ENCODE results near the gene NOP9. TPM values are rescaled to one million over a fixed set of nuclear protein-coding genes. Genes with fewer than 3 reads are reported as not detected.

Gene NOP9
- total and polyA plus RNA-seq, 4 experiments from 2014 or later, result 0.83 to 28.1 (median 12.3) TPM

DNA sequence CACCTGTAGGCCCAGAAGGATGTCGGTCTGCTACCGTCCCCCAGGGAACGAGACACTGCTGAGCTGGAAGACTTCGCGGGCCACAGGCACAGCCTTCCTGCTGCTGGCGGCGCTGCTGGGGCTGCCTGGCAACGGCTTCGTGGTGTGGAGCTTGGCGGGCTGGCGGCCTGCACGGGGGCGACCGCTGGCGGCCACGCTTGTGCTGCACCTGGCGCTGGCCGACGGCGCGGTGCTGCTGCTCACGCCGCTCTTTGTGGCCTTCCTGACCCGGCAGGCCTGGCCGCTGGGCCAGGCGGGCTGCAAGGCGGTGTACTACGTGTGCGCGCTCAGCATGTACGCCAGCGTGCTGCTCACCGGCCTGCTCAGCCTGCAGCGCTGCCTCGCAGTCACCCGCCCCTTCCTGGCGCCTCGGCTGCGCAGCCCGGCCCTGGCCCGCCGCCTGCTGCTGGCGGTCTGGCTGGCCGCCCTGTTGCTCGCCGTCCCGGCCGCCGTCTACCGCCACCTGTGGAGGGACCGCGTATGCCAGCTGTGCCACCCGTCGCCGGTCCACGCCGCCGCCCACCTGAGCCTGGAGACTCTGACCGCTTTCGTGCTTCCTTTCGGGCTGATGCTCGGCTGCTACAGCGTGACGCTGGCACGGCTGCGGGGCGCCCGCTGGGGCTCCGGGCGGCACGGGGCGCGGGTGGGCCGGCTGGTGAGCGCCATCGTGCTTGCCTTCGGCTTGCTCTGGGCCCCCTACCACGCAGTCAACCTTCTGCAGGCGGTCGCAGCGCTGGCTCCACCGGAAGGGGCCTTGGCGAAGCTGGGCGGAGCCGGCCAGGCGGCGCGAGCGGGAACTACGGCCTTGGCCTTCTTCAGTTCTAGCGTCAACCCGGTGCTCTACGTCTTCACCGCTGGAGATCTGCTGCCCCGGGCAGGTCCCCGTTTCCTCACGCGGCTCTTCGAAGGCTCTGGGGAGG, 11.3 kb downstream of the NOP9 start, which contains the start of gene LTB4R:
TSS of gene LTB4R (plus strand) at position 857 of the 959 bp plus-strand sequence. CDS start 4,150 bp downstream, outside the sequence.
- intact Hi-C loops (cut with micrococcal nuclease), result loop anchor here (1.0 to 5.0 kb wide), 4 partner anchors 12 to 121 kb away; partner anchors contain the start of genes DHRS1, NOP9 and TINF2
- peaks cover 58 to 89% (median 72%) of the 10 kb centered on the region in 4 donors for H3K4me1 Mint-ChIP-seq
- H3K4me3 ChIP-seq (ENCODE audit: low read length in 2 of 2), result peak within 1 kb of the TSS; percentile 55 to 58
- peak within 1 kb of the TSS; percentile 72 for H3K27ac ChIP-seq (ENCODE audit: low read depth, low read length)
- ChIA-PET CTCF (ENCODE audit: partially characterized antibody) (interaction anchor here (0.7 to 18.5 kb wide), 12 partner anchors 12 to 230 kb away, joined by 3 to 556 read pairs (median 28); partner anchors contain the start of genes ADCY4, DHRS1, MDP1 and NOP9), POLR2A (ENCODE audit: partially characterized antibody) (interaction anchor here (0.6 to 8.5 kb wide), 31 partner anchors 11 to 302 kb away, joined by 3 to 108 read pairs (median 6); partner anchors contain the start of genes CBLN3, CHMP4A, DCAF11 and DHRS1)
- DNase-seq, result peak; percentile 73 to 79 (median 77)
- peaks cover 0 to 1% (median 0%) of the 10 kb centered on the region in 8 donors for H3K9me3 Mint-ChIP-seq
- H3K4me3 Mint-ChIP-seq, result peak within 1 kb of the TSS; percentile 83 to 94 (median 88)
- no peaks in the 10 kb centered on the region for H3K9me3 ChIP-seq (ENCODE audit: control insufficient read depth in 1 of 2, low read length in 2 of 2)
- no peaks in the 10 kb centered on the region for H3K27me3 Mint-ChIP-seq
- H3K27ac Mint-ChIP-seq, result peak within 1 kb of the TSS; percentile 90 to 97 (median 95)
- peaks cover 19% of the 10 kb centered on the region for H3K36me3 ChIP-seq (ENCODE audit: insufficient read depth, low read length)
- peaks cover 71% of the 10 kb centered on the region for H3K4me1 ChIP-seq (ENCODE audit: insufficient read depth, low read length)
- H3K36me3 Mint-ChIP-seq, result peaks cover 17 to 22% of the 10 kb centered on the region in 2 donors
- H3K27me3 ChIP-seq (ENCODE audit: insufficient read depth, low read length), result no peaks in the 10 kb centered on the region

DNA sequence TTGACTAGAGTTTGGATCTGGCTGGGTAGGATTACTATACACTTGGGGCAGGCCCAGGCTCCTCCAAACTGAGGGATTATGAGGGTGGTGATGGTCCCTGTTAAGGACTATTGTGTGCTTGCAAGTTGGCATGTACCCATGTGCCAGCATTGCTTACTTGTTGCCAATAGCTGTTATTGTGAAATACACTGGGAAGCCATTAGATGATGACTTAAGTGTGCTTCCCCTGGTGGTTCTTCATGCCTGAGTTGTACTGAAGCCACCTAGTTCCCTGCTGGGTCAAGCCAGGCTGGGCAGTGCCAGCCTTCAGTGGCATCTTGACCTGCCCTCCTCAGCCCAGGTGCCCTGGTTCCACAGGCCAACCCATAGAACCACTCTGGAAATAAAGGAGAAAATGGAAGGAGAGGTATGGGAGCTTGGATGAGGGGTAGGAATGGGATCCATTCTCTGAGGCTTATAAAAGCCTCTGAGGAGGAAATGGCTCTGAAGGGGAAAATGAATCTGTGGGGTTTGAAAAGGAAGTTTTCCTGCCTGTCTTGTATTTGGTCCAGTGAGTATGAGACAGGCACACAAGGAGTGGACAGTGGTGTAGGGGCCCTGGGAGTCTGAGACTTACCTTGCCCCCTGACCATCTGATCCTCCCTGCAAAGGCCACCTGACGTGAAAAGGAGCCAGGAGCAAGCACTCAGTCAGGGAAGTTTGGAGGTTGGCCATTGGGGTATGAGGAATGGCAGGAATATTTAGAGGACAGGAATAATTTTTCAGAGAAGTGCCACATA, 12.4 kb downstream of the NOP9 start:
- intact Hi-C loops (cut with micrococcal nuclease), result loop anchor here (1.0 to 5.0 kb wide), 3 partner anchors 20 to 120 kb away; partner anchors contain the start of gene TINF2
- peaks cover 71% of the 10 kb centered on the region for H3K4me1 ChIP-seq (ENCODE audit: insufficient read depth, low read length)

DNA sequence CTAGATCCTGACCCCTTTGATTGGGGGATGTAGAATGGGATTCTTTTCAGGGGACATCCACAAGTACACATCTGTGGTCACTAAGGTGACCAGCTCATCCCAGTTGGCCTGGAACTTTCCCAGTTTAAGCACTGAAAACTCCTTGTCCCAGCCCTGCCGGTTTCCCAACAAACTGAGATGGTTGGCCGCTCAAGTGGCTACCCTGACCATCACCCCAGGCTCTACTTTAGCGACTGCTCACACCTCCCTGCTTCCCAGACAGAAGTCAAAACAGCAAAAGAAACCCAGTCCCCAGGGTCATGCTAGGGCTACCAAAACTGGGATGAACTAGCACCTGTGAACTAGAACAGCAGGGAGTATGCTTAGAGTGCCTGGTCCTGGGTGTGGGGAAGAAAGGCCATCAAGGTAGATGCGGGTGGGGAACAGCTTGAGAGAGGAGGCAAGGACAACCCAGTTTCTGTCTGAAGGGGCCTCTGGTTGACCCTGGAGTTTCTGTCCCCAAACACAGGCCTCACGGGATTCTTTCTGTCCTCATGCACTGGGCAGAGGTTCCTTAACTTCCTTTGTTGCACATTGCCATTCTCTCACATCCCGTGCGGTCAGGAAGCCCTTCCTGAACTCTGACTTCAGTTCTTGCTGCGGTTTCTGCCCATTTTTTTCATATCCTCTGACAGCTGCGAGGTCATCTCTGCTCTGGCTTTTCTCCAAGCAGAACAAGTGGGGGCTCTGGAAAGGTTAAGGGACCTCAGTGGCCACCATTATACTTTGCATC, 13.3 kb downstream of the NOP9 start:
- Mint-ChIP-seq H3K27ac (peak overlapping the region; percentile 90 to 97 (median 94)), H3K4me1 (peaks cover 60 to 82% (median 69%) of the 10 kb centered on the region in 4 donors), H3K9me3 (peaks cover 0 to 1% (median 0%) of the 10 kb centered on the region in 8 donors), H3K4me3 (peak overlapping the region; percentile 45 to 94 (median 88)), H3K36me3 (peaks cover 3 to 9% of the 10 kb centered on the region in 2 donors), H3K27me3 (no peaks in the 10 kb centered on the region)
- H3K4me1 ChIP-seq (ENCODE audit: insufficient read depth, low read length), result peaks cover 68% of the 10 kb centered on the region
- peak; percentile 53 to 73 (median 56) for DNase-seq
- no peaks in the 10 kb centered on the region for H3K27me3 ChIP-seq (ENCODE audit: insufficient read depth, low read length)
- intact Hi-C loops (cut with micrococcal nuclease), result loop anchor here (5.0 kb wide), 1 partner anchor 119 kb away; no protein-coding TSS in a partner anchor
- H3K27ac ChIP-seq (ENCODE audit: low read depth, low read length), result peak overlapping the region; percentile 72
- H3K9me3 ChIP-seq (ENCODE audit: control insufficient read depth in 1 of 2, low read length in 2 of 2), result no peaks in the 10 kb centered on the region
- CTCF ChIA-PET (ENCODE audit: partially characterized antibody), result interaction anchor here (0.9 to 18.5 kb wide), 8 partner anchors 14 to 129 kb away, joined by 3 to 556 read pairs (median 15); partner anchors contain the start of genes ADCY4, DHRS1, NOP9 and RABGGTA
- H3K4me3 ChIP-seq (ENCODE audit: low read length in 2 of 2), result peak overlapping the region; percentile 20 to 58
- H3K36me3 ChIP-seq (ENCODE audit: insufficient read depth, low read length), result no peaks in the 10 kb centered on the region
- POLR2A ChIA-PET (ENCODE audit: partially characterized antibody), result interaction anchor here (0.6 to 8.5 kb wide), 19 partner anchors 8 to 198 kb away, joined by 3 to 108 read pairs (median 5); partner anchors contain the start of genes CBLN3, DCAF11, DHRS1 and IRF9

More for the DNA sequence above, 12.4 kb downstream of the NOP9 start:
- Histone ChIP-seq H3K27me3 (ENCODE audit: insufficient read depth, low read length) (no peaks in the 10 kb centered on the region), H3K9me3 (ENCODE audit: control insufficient read depth in 1 of 2, low read length in 2 of 2) (no peaks in the 10 kb centered on the region), H3K27ac (ENCODE audit: low read depth, low read length) (peak overlapping the region; percentile 72), H3K36me3 (ENCODE audit: insufficient read depth, low read length) (peaks cover 8% of the 10 kb centered on the region), H3K4me3 (ENCODE audit: low read length in 2 of 2) (peak overlapping the region; percentile 55 to 58)
- peaks cover 0 to 1% (median 0%) of the 10 kb centered on the region in 8 donors for H3K9me3 Mint-ChIP-seq
- ChIA-PET CTCF (ENCODE audit: partially characterized antibody) (interaction anchor here (0.9 to 18.5 kb wide), 7 partner anchors 13 to 120 kb away, joined by 3 to 556 read pairs (median 24); partner anchors contain the start of genes ADCY4, DHRS1, NOP9 and RIPK3), POLR2A (ENCODE audit: partially characterized antibody) (interaction anchor here (0.8 to 8.5 kb wide), 19 partner anchors 9 to 303 kb away, joined by 3 to 108 read pairs (median 11); partner anchors contain the start of genes CBLN3, CHMP4A, DCAF11 and DHRS1)
- H3K4me3 Mint-ChIP-seq, result peak overlapping the region; percentile 83 to 94 (median 88)
- H3K4me1 Mint-ChIP-seq, result peaks cover 58 to 85% (median 73%) of the 10 kb centered on the region in 4 donors
- peak in 2 of 5 donors; percentile 27 to 51 for DNase-seq
- H3K27ac Mint-ChIP-seq, result peak overlapping the region; percentile 90 to 97 (median 95)
- peaks cover 6 to 11% of the 10 kb centered on the region in 2 donors for H3K36me3 Mint-ChIP-seq
- H3K27me3 Mint-ChIP-seq, result no peaks in the 10 kb centered on the region

DNA sequence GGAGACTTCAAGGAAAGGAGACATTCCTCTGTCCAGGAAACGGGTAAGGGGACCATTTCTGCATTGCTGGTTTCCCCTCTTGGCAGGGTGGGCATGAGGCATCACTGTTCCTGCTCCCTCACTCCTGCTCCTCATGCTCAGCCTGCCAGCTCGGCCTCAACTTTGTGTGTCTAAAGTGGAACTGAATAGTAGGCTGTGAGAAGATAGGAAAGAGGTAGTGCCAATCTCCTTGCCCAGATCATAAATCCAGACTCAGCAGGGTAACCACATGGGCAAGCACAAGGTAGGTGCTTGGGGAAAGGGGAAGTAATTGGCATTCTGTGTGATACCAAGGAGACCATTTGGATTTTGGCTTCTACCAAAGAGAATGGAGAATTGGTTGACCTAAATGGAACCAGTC, 14.3 kb downstream of the NOP9 start:
- H3K27ac ChIP-seq (ENCODE audit: low read depth, low read length), result peak overlapping the region; percentile 72
- no peaks in the 10 kb centered on the region for H3K27me3 ChIP-seq (ENCODE audit: insufficient read depth, low read length)
- Mint-ChIP-seq H3K27me3 (no peaks in the 10 kb centered on the region), H3K4me3 (peak overlapping the region in 7 of 8 donors; percentile 71 to 94 (median 87)), H3K9me3 (peaks cover 0 to 1% (median 0%) of the 10 kb centered on the region in 8 donors), H3K4me1 (peaks cover 54 to 73% (median 62%) of the 10 kb centered on the region in 4 donors), H3K36me3 (peaks cover 0 to 5% of the 10 kb centered on the region in 2 donors), H3K27ac (peak overlapping the region; percentile 85 to 97 (median 90))
- CTCF ChIA-PET (ENCODE audit: partially characterized antibody), result interaction anchor here (0.9 to 18.5 kb wide), 6 partner anchors 15 to 128 kb away, joined by 3 to 556 read pairs (median 79); partner anchors contain the start of genes ADCY4, DHRS1, NOP9 and RIPK3
- no peak for DNase-seq
- H3K4me1 ChIP-seq (ENCODE audit: insufficient read depth, low read length), result peaks cover 59% of the 10 kb centered on the region
- peak overlapping the region in 1 of 2 donors; percentile 38 for H3K4me3 ChIP-seq (ENCODE audit: low read length in 2 of 2)
- intact Hi-C loops (cut with micrococcal nuclease), result loop anchor here (5.0 kb wide), 1 partner anchor 118 kb away; no protein-coding TSS in a partner anchor
- H3K36me3 ChIP-seq (ENCODE audit: insufficient read depth, low read length), result no peaks in the 10 kb centered on the region
- POLR2A ChIA-PET (ENCODE audit: partially characterized antibody), result interaction anchor here (0.8 to 8.5 kb wide), 11 partner anchors 11 to 152 kb away, joined by 3 to 108 read pairs (median 8); partner anchors contain the start of genes CBLN3, DHRS1, IRF9 and KHNYN
- H3K9me3 ChIP-seq (ENCODE audit: control insufficient read depth in 1 of 2, low read length in 2 of 2), result no peaks in the 10 kb centered on the region

GRCh38 chr14:24314377-24315193, 14.9 kb downstream of the NOP9 start:
- no peak for DNase-seq
- CTCF ChIA-PET (ENCODE audit: partially characterized antibody), result interaction anchor here (0.9 to 18.5 kb wide), 5 partner anchors 16 to 117 kb away, joined by 3 to 556 read pairs (median 152); partner anchors contain the start of genes ADCY4, DHRS1, NOP9 and RIPK3
- Mint-ChIP-seq H3K27ac (peak overlapping the region; percentile 81 to 97 (median 90)), H3K4me1 (peaks cover 48 to 71% (median 55%) of the 10 kb centered on the region in 4 donors), H3K36me3 (peaks cover 0 to 5% of the 10 kb centered on the region in 2 donors), H3K27me3 (no peaks in the 10 kb centered on the region), H3K4me3 (peak overlapping the region; percentile 3 to 94 (median 78)), H3K9me3 (peaks cover 0 to 1% (median 0%) of the 10 kb centered on the region in 8 donors)
- Histone ChIP-seq H3K27me3 (ENCODE audit: insufficient read depth, low read length) (no peaks in the 10 kb centered on the region), H3K36me3 (ENCODE audit: insufficient read depth, low read length) (no peaks in the 10 kb centered on the region), H3K27ac (ENCODE audit: low read depth, low read length) (peak overlapping the region; percentile 72), H3K4me1 (ENCODE audit: insufficient read depth, low read length) (peaks cover 52% of the 10 kb centered on the region), H3K4me3 (ENCODE audit: low read length in 2 of 2) (peak overlapping the region in 1 of 2 donors; percentile 2), H3K9me3 (ENCODE audit: control insufficient read depth in 1 of 2, low read length in 2 of 2) (no peaks in the 10 kb centered on the region)
- POLR2A ChIA-PET (ENCODE audit: partially characterized antibody), result interaction anchor here (0.8 to 8.5 kb wide), 9 partner anchors 10 to 153 kb away, joined by 3 to 108 read pairs (median 8); partner anchors contain the start of genes CBLN3, DHRS1, IRF9 and KHNYN
- intact Hi-C loops (cut with micrococcal nuclease), result loop anchor here (5.0 kb wide), 1 partner anchor 118 kb away; no protein-coding TSS in a partner anchor

Data from CD4-positive, alpha-beta memory T cell (primary cell).